AG04449 (cell line): ENCODE data around the gene SNX14.

Experiments
- CTCF ChIA-PET: fragments of 350-600 bp; formaldehyde crosslinking; extraction: SDS; loops from one replicate; lab custom pipeline; 2021; ENCODE audit warnings: antibody characterized with exemption; lab: Yijun Ruan, JAX
- POLR2A ChIA-PET: fragments of 400-600, 350-600 bp; formaldehyde crosslinking; extraction: SDS; loops from one replicate; lab custom pipeline; 2020; ENCODE audit warnings: antibody characterized with exemption, inconsistent platforms; lab: Yijun Ruan, JAX
- DNase-seq: peaks from one replicate; pipeline ENCODE4 v3.0.0-alpha.2; 2010; ENCODE audit warnings: low read depth, low spot score
- H3K4me3 ChIP-seq: 2 replicates; pipeline ENCODE4 v1.5.1; 2011; ENCODE audit warnings: low read depth, mild to moderate bottlenecking, control low read depth, low read length
- CTCF ChIP-seq: IDR thresholded peaks from one replicate; pipeline ENCODE4 v1.5.1; 2011; ENCODE audit warnings: mild to moderate bottlenecking, moderate library complexity, low read length, control low read depth, inconsistent platforms; ENCODE audit not compliant: insufficient read depth; ENCODE audit errors: missing control alignments

SNX14 gene

GRCh38 chr6:85468326-85468725 is 125.3 kb downstream of the SNX14 start:
- POLR2A ChIA-PET = interaction anchor here (2.1 kb wide), 1 partner anchor 14 kb away, joined by 8 read pairs; no protein-coding TSS in a partner anchor
- DNase-seq = no peak
- H3K4me3 ChIP-seq = no peak overlapping the region
- TF ChIP-seq CTCF = no peak
- CTCF ChIA-PET = interaction anchor here (1.1 to 10.6 kb wide), 5 partner anchors 11 to 145 kb away, joined by 3 to 115 read pairs (median 12); no protein-coding TSS in a partner anchor

- no peak for TF ChIP-seq CTCF
- no peak overlapping the region for H3K4me3 ChIP-seq
- DNase-seq = no peak
- CTCF ChIA-PET = interaction anchor here (0.7 to 10.6 kb wide), 2 partner anchors 18 to 34 kb away, joined by 3 to 115 read pairs; no protein-coding TSS in a partner anchor
- POLR2A ChIA-PET = interaction anchor here (3.9 kb wide), 1 partner anchor 16 kb away, joined by 19 read pairs; the partner anchor contains the start of gene NT5E
Observed at GRCh38 chr6:85465762-85466161, 127.9 kb downstream of the SNX14 start.

GRCh38 chr6:85464722-85465150 is 128.9 kb downstream of the SNX14 start:
- CTCF ChIA-PET = interaction anchor here (1.5 to 10.6 kb wide), 5 partner anchors 16 to 142 kb away, joined by 4 to 115 read pairs (median 6); no protein-coding TSS in a partner anchor
- POLR2A ChIA-PET = interaction anchor here (0.5 to 3.9 kb wide), 9 partner anchors 12 to 211 kb away, joined by 3 to 19 read pairs (median 5); partner anchors contain the start of gene NT5E
- DNase-seq = peak; percentile 52
- TF ChIP-seq CTCF = no peak
- H3K4me3 ChIP-seq = peak overlapping the region; percentile 13

GRCh38 chr6:85464260-85464644 is 129.4 kb downstream of the SNX14 start:
- ChIA-PET CTCF (interaction anchor here (0.6 to 10.6 kb wide), 10 partner anchors 11 to 1858 kb away, joined by 3 to 115 read pairs (median 4); no protein-coding TSS in a partner anchor), POLR2A (interaction anchor here (0.5 to 3.9 kb wide), 10 partner anchors 12 to 211 kb away, joined by 3 to 19 read pairs (median 6); partner anchors contain the start of gene NT5E)
- H3K4me3 ChIP-seq = peak overlapping the region; percentile 21; the same call in 1 of the 2 replicates
- DNase-seq = peak; percentile 89
- TF ChIP-seq CTCF = no peak

- no peak for DNase-seq
- no peak overlapping the region for H3K4me3 ChIP-seq
- ChIA-PET POLR2A (interaction anchor here (0.8 to 3.9 kb wide), 9 partner anchors 11 to 212 kb away, joined by 3 to 19 read pairs (median 7); partner anchors contain the start of gene NT5E), CTCF (interaction anchor here (0.6 to 10.6 kb wide), 10 partner anchors 10 to 1859 kb away, joined by 3 to 115 read pairs (median 4); no protein-coding TSS in a partner anchor)
- no peak for TF ChIP-seq CTCF
Observed at GRCh38 chr6:85463621-85464259, 129.9 kb downstream of the SNX14 start.
